ENCODE measurements around the gene PHETA1. TPM values are rescaled to one million over a fixed set of nuclear protein-coding genes. Genes with fewer than 3 reads are reported as not detected.

The PHETA1 gene
- total and polyA plus RNA-seq, 2 of the 13 experiments (the other 11 are each of a cell fraction or from before 2014, with no cell fraction given), result 11.3 to 20.8 TPM

- no peak for TF ChIP-seq SIX4 (CRISPR knock-in tag; IDR thresholded peaks at IDR 0.05)
- TF ChIP-seq ZNF276 (CRISPR knock-in tag; IDR thresholded peaks at IDR 0.05; ENCODE audit: low read depth), result no peak
- no peak for TF ChIP-seq FOXA1 (IDR thresholded peaks at IDR 0.05)
- peak; percentile 86 for TF ChIP-seq FOXA1 (CRISPR knock-in tag; IDR thresholded peaks at IDR 0.05)
- no peak for TF ChIP-seq ZNF124 (CRISPR knock-in tag; IDR thresholded peaks at IDR 0.05)
- peak; percentile 52; the same call in 1 of the 2 replicates for TF ChIP-seq MYPOP (CRISPR knock-in tag; IDR thresholded peaks at IDR 0.05)
- TF ChIP-seq ZNF768 (CRISPR knock-in tag; IDR thresholded peaks at IDR 0.05), result peak; percentile 86
- TF ChIP-seq SP4 (CRISPR knock-in tag; IDR thresholded peaks at IDR 0.05), result peak; percentile 58; the same call in 1 of the 2 replicates
- TF ChIP-seq ZNF44 (CRISPR knock-in tag; IDR thresholded peaks at IDR 0.05), result no peak
- peak; percentile 95 for TF ChIP-seq ESRRA (CRISPR knock-in tag; IDR thresholded peaks at IDR 0.05; ENCODE audit: low read depth)
- TF ChIP-seq ZNF101 (CRISPR knock-in tag; IDR thresholded peaks at IDR 0.05; ENCODE audit: borderline replicate concordance, low read depth), result no peak
- TF ChIP-seq FOXM1 (CRISPR knock-in tag; IDR thresholded peaks at IDR 0.05), result no peak
- no peak for TF ChIP-seq TBX3 (IDR thresholded peaks at IDR 0.05; ENCODE audit: borderline replicate concordance)
- TF ChIP-seq ZNF468 (CRISPR knock-in tag; IDR thresholded peaks at IDR 0.05), result no peak
- TF ChIP-seq ZNF891 (CRISPR knock-in tag; IDR thresholded peaks at IDR 0.05), result 0 out of 2 replicates have a peak, but pooled peaks have one; percentile 33
- TF ChIP-seq KLF6 (CRISPR knock-in tag; IDR thresholded peaks at IDR 0.05), result peak; percentile 22; the same call in 1 of the 2 replicates
- TF ChIP-seq PRMT3 (CRISPR knock-in tag; IDR thresholded peaks at IDR 0.05; ENCODE audit: borderline replicate concordance, low read depth), result no peak
- peak; percentile 87 for TF ChIP-seq ZBTB7B (CRISPR knock-in tag; IDR thresholded peaks at IDR 0.05)
- no peak for TF ChIP-seq ZNF260 (CRISPR knock-in tag; IDR thresholded peaks at IDR 0.05; ENCODE audit: borderline replicate concordance, low read depth)
- TF ChIP-seq ZNF816 (CRISPR knock-in tag; IDR thresholded peaks at IDR 0.05; ENCODE audit: borderline replicate concordance), result no peak
- no peak for TF ChIP-seq ZFP36 (IDR thresholded peaks at IDR 0.05; ENCODE audit: borderline replicate concordance, low read depth, low read length, partially characterized antibody)
- no peak for TF ChIP-seq NAIF1 (CRISPR knock-in tag; IDR thresholded peaks at IDR 0.05; ENCODE audit: borderline replicate concordance)
- no peak for TF ChIP-seq BRF2 (CRISPR knock-in tag; IDR thresholded peaks at IDR 0.05)
- TF ChIP-seq DNMT1 (CRISPR knock-in tag; IDR thresholded peaks at IDR 0.05), result no peak
- TF ChIP-seq SP2 (CRISPR knock-in tag; IDR thresholded peaks at IDR 0.05), result no peak
- TF ChIP-seq MZF1 (CRISPR knock-in tag; IDR thresholded peaks at IDR 0.05; ENCODE audit: borderline replicate concordance), result no peak
- peak; percentile 46; the same call in 1 of the 2 replicates for TF ChIP-seq ZNF431 (CRISPR knock-in tag; IDR thresholded peaks at IDR 0.05; ENCODE audit: borderline replicate concordance, low read depth)
- no peak for TF ChIP-seq KDM5A (IDR thresholded peaks at IDR 0.05; ENCODE audit: borderline replicate concordance, low read length)
- TF ChIP-seq ZNF207 (IDR thresholded peaks at IDR 0.05; ENCODE audit: borderline replicate concordance), result no peak
These were observed 1.2 kb downstream of the PHETA1 start (continued) for GRCh38 chr12:111367661-111368221.
